NCI-H2171 treated with DMSO at 0.1 percent for 48 hours (cell line): ENCODE results near the gene BCL2L14.

Experiments used
- DNase-seq: peaks from one replicate; lab custom pipeline; 2025; lab: John Stamatoyannopoulos, UW

Gene BCL2L14

GRCh38 chr12:12054993-12055392 is 15.7 kb upstream of the BCL2L14 start:
- DNase-seq: no peak

- no peak for DNase-seq
Observed at GRCh38 chr12:12056951-12057350, 13.8 kb upstream of the BCL2L14 start.

- no peak for DNase-seq
Observed at GRCh38 chr12:12064596-12064995, 6.1 kb upstream of the BCL2L14 start.

- DNase-seq: no peak
Observed at GRCh38 chr12:12068751-12069150, 2.0 kb upstream of the BCL2L14 start.

GRCh38 chr12:12069821-12070548 is 754 bp upstream of the BCL2L14 start:
- no peak for DNase-seq

- DNase-seq: no peak
Observed at GRCh38 chr12:12072064-12072760, 1.5 kb downstream of the BCL2L14 start.

GRCh38 chr12:12079291-12079690 is 8.6 kb downstream of the BCL2L14 start:
- DNase-seq: no peak

- DNase-seq: no peak
Observed at GRCh38 chr12:12081836-12082497, 11.2 kb downstream of the BCL2L14 start.

GRCh38 chr12:12083688-12084087 is 12.9 kb downstream of the BCL2L14 start:
- DNase-seq: no peak

- no peak for DNase-seq
Observed at GRCh38 chr12:12086362-12086761, 15.6 kb downstream of the BCL2L14 start.

- no peak for DNase-seq
Observed at GRCh38 chr12:12086973-12087692, 16.4 kb downstream of the BCL2L14 start.

- no peak for DNase-seq
Observed at GRCh38 chr12:12087693-12088034, 16.9 kb downstream of the BCL2L14 start.

- no peak for DNase-seq
Observed at GRCh38 chr12:12088147-12088546, 17.4 kb downstream of the BCL2L14 start.

GRCh38 chr12:12088761-12089160 is 18.0 kb downstream of the BCL2L14 start:
- DNase-seq: no peak

GRCh38 chr12:12091071-12091470 is 20.3 kb downstream of the BCL2L14 start:
- no peak for DNase-seq

- DNase-seq: peak; percentile 2
Observed at GRCh38 chr12:12091977-12092663, 21.4 kb downstream of the BCL2L14 start.

GRCh38 chr12:12094481-12094880 is 23.7 kb downstream of the BCL2L14 start:
- DNase-seq: no peak

GRCh38 chr12:12095021-12095420 is 24.3 kb downstream of the BCL2L14 start:
- DNase-seq: no peak

GRCh38 chr12:12097891-12098690 is 27.4 kb downstream of the BCL2L14 start:
- no peak for DNase-seq

- DNase-seq: no peak
Observed at GRCh38 chr12:12098691-12099015, 27.9 kb downstream of the BCL2L14 start.

GRCh38 chr12:12099102-12099501 is 28.4 kb downstream of the BCL2L14 start:
- no peak for DNase-seq
